ENCODE data around the gene KIRREL3. TPM values are rescaled to one million over a fixed set of nuclear protein-coding genes. Genes with fewer than 3 reads are reported as not detected.

KIRREL3 gene
- total and polyA plus RNA-seq, 9 of the 15 experiments (the other 6 are each of a cell fraction or from before 2014, with no cell fraction given), result 0.04 to 0.10 TPM; not detected in 7

DNA sequence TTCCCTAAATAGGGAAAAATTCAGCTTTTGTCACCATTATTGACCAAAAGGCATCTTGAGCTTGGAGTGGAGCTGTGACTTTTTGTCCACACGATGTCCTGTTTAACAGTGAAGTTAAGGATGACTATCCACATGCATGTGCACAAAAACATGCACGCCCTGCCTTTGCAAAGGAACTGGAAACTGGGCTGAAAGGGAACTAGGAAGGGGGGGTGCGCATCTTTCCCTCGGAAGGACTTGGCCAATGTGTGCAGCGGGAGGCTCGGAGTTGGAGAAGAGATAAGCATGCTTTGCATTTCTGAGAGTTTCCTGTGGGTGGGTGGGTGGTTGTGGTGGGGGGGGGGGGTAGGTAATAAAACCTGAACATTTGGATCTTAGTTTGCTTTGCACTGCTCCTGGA is 411 bp upstream of the KIRREL3 start (continued):
- TF ChIP-seq, protein P1, sequence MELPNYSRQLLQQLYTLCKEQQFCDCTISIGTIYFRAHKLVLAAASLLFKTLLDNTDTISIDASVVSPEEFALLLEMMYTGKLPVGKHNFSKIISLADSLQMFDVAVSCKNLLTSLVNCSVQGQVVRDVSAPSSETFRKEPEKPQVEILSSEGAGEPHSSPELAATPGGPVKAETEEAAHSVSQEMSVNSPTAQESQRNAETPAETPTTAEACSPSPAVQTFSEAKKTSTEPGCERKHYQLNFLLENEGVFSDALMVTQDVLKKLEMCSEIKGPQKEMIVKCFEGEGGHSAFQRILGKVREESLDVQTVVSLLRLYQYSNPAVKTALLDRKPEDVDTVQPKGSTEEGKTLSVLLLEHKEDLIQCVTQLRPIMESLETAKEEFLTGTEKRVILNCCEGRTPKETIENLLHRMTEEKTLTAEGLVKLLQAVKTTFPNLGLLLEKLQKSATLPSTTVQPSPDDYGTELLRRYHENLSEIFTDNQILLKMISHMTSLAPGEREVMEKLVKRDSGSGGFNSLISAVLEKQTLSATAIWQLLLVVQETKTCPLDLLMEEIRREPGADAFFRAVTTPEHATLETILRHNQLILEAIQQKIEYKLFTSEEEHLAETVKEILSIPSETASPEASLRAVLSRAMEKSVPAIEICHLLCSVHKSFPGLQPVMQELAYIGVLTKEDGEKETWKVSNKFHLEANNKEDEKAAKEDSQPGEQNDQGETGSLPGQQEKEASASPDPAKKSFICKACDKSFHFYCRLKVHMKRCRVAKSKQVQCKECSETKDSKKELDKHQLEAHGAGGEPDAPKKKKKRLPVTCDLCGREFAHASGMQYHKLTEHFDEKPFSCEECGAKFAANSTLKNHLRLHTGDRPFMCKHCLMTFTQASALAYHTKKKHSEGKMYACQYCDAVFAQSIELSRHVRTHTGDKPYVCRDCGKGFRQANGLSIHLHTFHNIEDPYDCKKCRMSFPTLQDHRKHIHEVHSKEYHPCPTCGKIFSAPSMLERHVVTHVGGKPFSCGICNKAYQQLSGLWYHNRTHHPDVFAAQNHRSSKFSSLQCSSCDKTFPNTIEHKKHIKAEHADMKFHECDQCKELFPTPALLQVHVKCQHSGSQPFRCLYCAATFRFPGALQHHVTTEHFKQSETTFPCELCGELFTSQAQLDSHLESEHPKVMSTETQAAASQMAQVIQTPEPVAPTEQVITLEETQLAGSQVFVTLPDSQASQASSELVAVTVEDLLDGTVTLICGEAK (IDR thresholded peaks at IDR 0.05), result no peak
- TF ChIP-seq, protein P1 (CRISPR knock-in tag; IDR thresholded peaks at IDR 0.05), result no peak
- TF ChIP-seq, protein P2, sequence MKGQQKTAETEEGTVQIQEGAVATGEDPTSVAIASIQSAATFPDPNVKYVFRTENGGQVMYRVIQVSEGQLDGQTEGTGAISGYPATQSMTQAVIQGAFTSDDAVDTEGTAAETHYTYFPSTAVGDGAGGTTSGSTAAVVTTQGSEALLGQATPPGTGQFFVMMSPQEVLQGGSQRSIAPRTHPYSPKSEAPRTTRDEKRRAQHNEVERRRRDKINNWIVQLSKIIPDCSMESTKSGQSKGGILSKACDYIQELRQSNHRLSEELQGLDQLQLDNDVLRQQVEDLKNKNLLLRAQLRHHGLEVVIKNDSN (CRISPR knock-in tag; IDR thresholded peaks at IDR 0.05), result no peak
- TF ChIP-seq YY1 (IDR thresholded peaks at IDR 0.05; ENCODE audit: borderline replicate concordance in 1 of 3, control insufficient read depth in 1 of 3, extremely low read depth in 1 of 3, insufficient read depth in 3 of 3, insufficient read length in 1 of 3, insufficient replicate concordance in 2 of 3, low read depth in 1 of 3, low read length in 2 of 3) (no peak), TAL1 (IDR thresholded peaks at IDR 0.05) (no peak), DIDO1 (tag; IDR thresholded peaks at IDR 0.05; ENCODE audit: low read depth) (no peak), ZNF282 (CRISPR knock-in tag; IDR thresholded peaks at IDR 0.05) (no peak), ZNF316 (IDR thresholded peaks at IDR 0.05) (no peak), ELF2 (CRISPR knock-in tag; IDR thresholded peaks at IDR 0.05) (no peak)
- TF ChIP-seq, protein P3, sequence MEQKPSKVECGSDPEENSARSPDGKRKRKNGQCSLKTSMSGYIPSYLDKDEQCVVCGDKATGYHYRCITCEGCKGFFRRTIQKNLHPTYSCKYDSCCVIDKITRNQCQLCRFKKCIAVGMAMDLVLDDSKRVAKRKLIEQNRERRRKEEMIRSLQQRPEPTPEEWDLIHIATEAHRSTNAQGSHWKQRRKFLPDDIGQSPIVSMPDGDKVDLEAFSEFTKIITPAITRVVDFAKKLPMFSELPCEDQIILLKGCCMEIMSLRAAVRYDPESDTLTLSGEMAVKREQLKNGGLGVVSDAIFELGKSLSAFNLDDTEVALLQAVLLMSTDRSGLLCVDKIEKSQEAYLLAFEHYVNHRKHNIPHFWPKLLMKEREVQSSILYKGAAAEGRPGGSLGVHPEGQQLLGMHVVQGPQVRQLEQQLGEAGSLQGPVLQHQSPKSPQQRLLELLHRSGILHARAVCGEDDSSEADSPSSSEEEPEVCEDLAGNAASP (IDR thresholded peaks at IDR 0.05), result no peak

Measured in K562 (cell line).